ENCODE measurements around the gene LRCH1. TPM values are rescaled to one million over a fixed set of nuclear protein-coding genes. Genes with fewer than 3 reads are reported as not detected.
A peak's percentile ranks its signal among the peaks of the same experiment; 100 is the strongest.

LRCH1 gene
- total and polyA plus RNA-seq, 4 donors: 2.6 to 6.6 (median 3.4) TPM

GRCh38 chr13:46530084-46530935 lies 22.7 kb upstream of the LRCH1 start:
- no peak overlapping the region for H3K4me3 ChIP-seq (ENCODE audit: low read depth in 1 of 3, low read length in 3 of 3)
- H3K27ac ChIP-seq (ENCODE audit: low read depth in 1 of 2, low read length in 2 of 2): peak overlapping the region in 1 of 2 donors; percentile 18
- H3K27me3 ChIP-seq (ENCODE audit: control insufficient read depth in 4 of 4, insufficient read depth in 4 of 4, low read length in 3 of 4): no peaks in the 10 kb centered on the region
- no peaks in the 10 kb centered on the region for H3K9me3 ChIP-seq (ENCODE audit: control insufficient read depth in 4 of 4, low read length in 3 of 4)
- H3K36me3 ChIP-seq (ENCODE audit: control insufficient read depth in 4 of 4, insufficient read depth in 3 of 4, low read depth in 1 of 4, low read length in 3 of 4): no peaks in the 10 kb centered on the region
- TF ChIP-seq SP1 (IDR thresholded peaks at IDR 0.05): no peak
- TF ChIP-seq FOXA1 (IDR thresholded peaks at IDR 0.05): no peak
- TF ChIP-seq RAD21 (IDR thresholded peaks at IDR 0.05): no peak
- no peak for TF ChIP-seq EGR1 (IDR thresholded peaks at IDR 0.05; ENCODE audit: low read depth in 2 of 2)
- TF ChIP-seq MAX (IDR thresholded peaks at IDR 0.05): no peak
- TF ChIP-seq GABPA (IDR thresholded peaks at IDR 0.05 in 1 of 2, conservative IDR thresholded peaks at IDR 0.05 in 1 of 2): no peak
- TF ChIP-seq YY1 (IDR thresholded peaks at IDR 0.05): no peak
- TF ChIP-seq NR2F2 (IDR thresholded peaks at IDR 0.05): no peak
- TF ChIP-seq REST (IDR thresholded peaks at IDR 0.05): no peak
- no peak for TF ChIP-seq TAF1 (conservative IDR thresholded peaks at IDR 0.05)
- TF ChIP-seq ZBTB33 (IDR thresholded peaks at IDR 0.05): no peak
- no peak for TF ChIP-seq HNF4G (IDR thresholded peaks at IDR 0.05)
- no peak for TF ChIP-seq CTCF (IDR thresholded peaks at IDR 0.05; ENCODE audit: low read depth, low read length, missing input control)
- TF ChIP-seq RXRA (IDR thresholded peaks at IDR 0.05): no peak
- DNase-seq (ENCODE audit: low spot score): no peak
- no peak overlapping the region for H3K9ac ChIP-seq (ENCODE audit: low read depth in 1 of 2, low read length in 2 of 2)
- H3K4me1 ChIP-seq (ENCODE audit: control insufficient read depth in 4 of 4, insufficient read depth in 4 of 4, low read length in 3 of 4): no peaks in the 10 kb centered on the region
- whole genome bisulfite sequencing: 69% methylated on average over 4 of the region's 4 CpGs

- no peak overlapping the region for H3K9ac ChIP-seq (ENCODE audit: low read depth in 1 of 2, low read length in 2 of 2)
- H3K4me3 ChIP-seq (ENCODE audit: low read depth in 1 of 3, low read length in 3 of 3): no peak overlapping the region
- H3K27ac ChIP-seq (ENCODE audit: low read depth in 1 of 2, low read length in 2 of 2): no peak overlapping the region
- H3K4me1 ChIP-seq (ENCODE audit: control insufficient read depth in 4 of 4, insufficient read depth in 4 of 4, low read length in 3 of 4): no peaks in the 10 kb centered on the region
- H3K9me3 ChIP-seq (ENCODE audit: control insufficient read depth in 4 of 4, low read length in 3 of 4): no peaks in the 10 kb centered on the region
- no peaks in the 10 kb centered on the region for H3K36me3 ChIP-seq (ENCODE audit: control insufficient read depth in 4 of 4, insufficient read depth in 3 of 4, low read depth in 1 of 4, low read length in 3 of 4)
- no peaks in the 10 kb centered on the region for H3K27me3 ChIP-seq (ENCODE audit: control insufficient read depth in 4 of 4, insufficient read depth in 4 of 4, low read length in 3 of 4)
- no peak for DNase-seq (ENCODE audit: low spot score)
- 73% methylated on average over 3 of the region's 3 CpGs for WGBS
- TF ChIP-seq FOXA2 (IDR thresholded peaks at IDR 0.05) (no peak), RXRA (IDR thresholded peaks at IDR 0.05) (no peak), FOXA1 (IDR thresholded peaks at IDR 0.05) (no peak), CTCF (IDR thresholded peaks at IDR 0.05; ENCODE audit: low read depth, low read length, missing input control) (no peak), YY1 (IDR thresholded peaks at IDR 0.05) (no peak), ATF3 (IDR thresholded peaks at IDR 0.05) (no peak), EGR1 (IDR thresholded peaks at IDR 0.05; ENCODE audit: low read depth in 2 of 2) (no peak), NR2F2 (IDR thresholded peaks at IDR 0.05) (no peak), JUND (IDR thresholded peaks at IDR 0.05) (no peak), RAD21 (IDR thresholded peaks at IDR 0.05) (no peak), REST (IDR thresholded peaks at IDR 0.05) (no peak)
Measured at GRCh38 chr13:46531953-46532352, 21.0 kb upstream of the LRCH1 start.
